ENCODE data around the gene CTPS1. TPM values are rescaled to one million over a fixed set of nuclear protein-coding genes. Genes with fewer than 3 reads are reported as not detected.

The CTPS1 gene
- total RNA-seq, 1 experiment from 2014 or later: 66.4 TPM

GRCh38 chr1:41020109-41020576, 40.6 kb downstream of the CTPS1 start:
- DNase-seq (ENCODE audit: low read depth, low spot score) (no peak), ATAC-seq (no peak)
- Histone ChIP-seq H2AFZ (ENCODE audit: low read depth, low read length, poor library complexity, severe bottlenecking) (no peak overlapping the region), H3K36me3 (ENCODE audit: control insufficient read depth in 1 of 2, insufficient read depth in 2 of 2, low read length in 2 of 2) (peaks cover 5 to 23% of the 10 kb centered on the region in 2 experiments; a peak in 3 of 4 replicates), H3K9me3 (ENCODE audit: control insufficient read depth in 1 of 2, insufficient read depth in 1 of 2, low read depth in 1 of 2, low read length in 2 of 2) (no peaks in the 10 kb centered on the region), H3K4me3 (replicated peaks in 1 of 2; ENCODE audit: low read depth in 1 of 2, low read length in 2 of 2) (no peak overlapping the region), H4K20me1 (ENCODE audit: insufficient read depth) (no peaks in the 10 kb centered on the region), H3K4me2 (ENCODE audit: low read length) (no peak overlapping the region), H3K27ac (ENCODE audit: low read depth, low read length) (no peak overlapping the region), H3K9ac (ENCODE audit: low read length) (no peak overlapping the region), H3K27me3 (ENCODE audit: insufficient read depth, low read length) (no peaks in the 10 kb centered on the region), H3K79me2 (ENCODE audit: insufficient read depth, low read length) (no peaks in the 10 kb centered on the region), H3K4me1 (ENCODE audit: control insufficient read depth in 1 of 2, insufficient read depth in 2 of 2, low read length in 2 of 2) (no peaks in the 10 kb centered on the region), H3K9me2 (ENCODE audit: insufficient read depth) (no peaks in the 10 kb centered on the region)
- TF ChIP-seq EZH2phosphoT487 (IDR thresholded peaks at IDR 0.05; ENCODE audit: borderline replicate concordance) (no peak), EZH2 (IDR thresholded peaks at IDR 0.05) (no peak), SP1 (IDR thresholded peaks at IDR 0.05; ENCODE audit: low read depth) (no peak), EGR1 (IDR thresholded peaks at IDR 0.05; ENCODE audit: low read depth) (no peak), ZFX (IDR thresholded peaks at IDR 0.05) (no peak), CEBPB (IDR thresholded peaks at IDR 0.05; ENCODE audit: low read depth) (no peak), FOSL1 (IDR thresholded peaks at IDR 0.05; ENCODE audit: low read depth) (no peak), RAD21 (IDR thresholded peaks at IDR 0.05; ENCODE audit: low read depth) (no peak), CBX3 (IDR thresholded peaks at IDR 0.05; ENCODE audit: low read depth) (no peak)
- intact Hi-C loops (cut with micrococcal nuclease): no loop called here
- ChIA-PET POLR2A (no interaction called here), CTCF (no interaction called here), RAD21 (ENCODE audit: low non-redundant PET in 1 of 2, low total read pairs in 2 of 2, uncharacterized antibody in 2 of 2, unreplicated experiment in 2 of 2) (no interaction called here)
- no TSS peak for BruUV-seq (replicated peaks)

- no TSS peak for BruUV-seq (replicated peaks)
- DNase-seq (ENCODE audit: low read depth, low spot score) (no peak), ATAC-seq (peak; percentile 4; the same call in 1 of the 2 replicates)
- Histone ChIP-seq H3K27ac (ENCODE audit: low read depth, low read length) (no peak overlapping the region), H3K36me3 (ENCODE audit: control insufficient read depth in 1 of 2, insufficient read depth in 2 of 2, low read length in 2 of 2) (peaks cover 5 to 20% of the 10 kb centered on the region in 2 experiments; a peak in 3 of 4 replicates), H2AFZ (ENCODE audit: low read depth, low read length, poor library complexity, severe bottlenecking) (no peak overlapping the region), H3K9ac (ENCODE audit: low read length) (no peak overlapping the region), H3K4me2 (ENCODE audit: low read length) (no peak overlapping the region), H3K9me2 (ENCODE audit: insufficient read depth) (no peaks in the 10 kb centered on the region), H3K79me2 (ENCODE audit: insufficient read depth, low read length) (no peaks in the 10 kb centered on the region), H3K4me1 (ENCODE audit: control insufficient read depth in 1 of 2, insufficient read depth in 2 of 2, low read length in 2 of 2) (no peaks in the 10 kb centered on the region), H3K4me3 (replicated peaks in 1 of 2; ENCODE audit: low read depth in 1 of 2, low read length in 2 of 2) (no peak overlapping the region), H4K20me1 (ENCODE audit: insufficient read depth) (no peaks in the 10 kb centered on the region), H3K27me3 (ENCODE audit: insufficient read depth, low read length) (no peaks in the 10 kb centered on the region), H3K9me3 (ENCODE audit: control insufficient read depth in 1 of 2, insufficient read depth in 1 of 2, low read depth in 1 of 2, low read length in 2 of 2) (no peaks in the 10 kb centered on the region)
- TF ChIP-seq CBX3 (IDR thresholded peaks at IDR 0.05; ENCODE audit: low read depth) (no peak), MAX (IDR thresholded peaks at IDR 0.05) (no peak), ZNF274 (IDR thresholded peaks at IDR 0.05; ENCODE audit: low read depth, low read length) (no peak), RAD21 (IDR thresholded peaks at IDR 0.05; ENCODE audit: low read depth) (no peak)
- TF ChIP-seq, protein P1, sequence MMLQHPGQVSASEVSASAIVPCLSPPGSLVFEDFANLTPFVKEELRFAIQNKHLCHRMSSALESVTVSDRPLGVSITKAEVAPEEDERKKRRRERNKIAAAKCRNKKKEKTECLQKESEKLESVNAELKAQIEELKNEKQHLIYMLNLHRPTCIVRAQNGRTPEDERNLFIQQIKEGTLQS (IDR thresholded peaks at IDR 0.05): no peak
- TF ChIP-seq, protein P2, sequence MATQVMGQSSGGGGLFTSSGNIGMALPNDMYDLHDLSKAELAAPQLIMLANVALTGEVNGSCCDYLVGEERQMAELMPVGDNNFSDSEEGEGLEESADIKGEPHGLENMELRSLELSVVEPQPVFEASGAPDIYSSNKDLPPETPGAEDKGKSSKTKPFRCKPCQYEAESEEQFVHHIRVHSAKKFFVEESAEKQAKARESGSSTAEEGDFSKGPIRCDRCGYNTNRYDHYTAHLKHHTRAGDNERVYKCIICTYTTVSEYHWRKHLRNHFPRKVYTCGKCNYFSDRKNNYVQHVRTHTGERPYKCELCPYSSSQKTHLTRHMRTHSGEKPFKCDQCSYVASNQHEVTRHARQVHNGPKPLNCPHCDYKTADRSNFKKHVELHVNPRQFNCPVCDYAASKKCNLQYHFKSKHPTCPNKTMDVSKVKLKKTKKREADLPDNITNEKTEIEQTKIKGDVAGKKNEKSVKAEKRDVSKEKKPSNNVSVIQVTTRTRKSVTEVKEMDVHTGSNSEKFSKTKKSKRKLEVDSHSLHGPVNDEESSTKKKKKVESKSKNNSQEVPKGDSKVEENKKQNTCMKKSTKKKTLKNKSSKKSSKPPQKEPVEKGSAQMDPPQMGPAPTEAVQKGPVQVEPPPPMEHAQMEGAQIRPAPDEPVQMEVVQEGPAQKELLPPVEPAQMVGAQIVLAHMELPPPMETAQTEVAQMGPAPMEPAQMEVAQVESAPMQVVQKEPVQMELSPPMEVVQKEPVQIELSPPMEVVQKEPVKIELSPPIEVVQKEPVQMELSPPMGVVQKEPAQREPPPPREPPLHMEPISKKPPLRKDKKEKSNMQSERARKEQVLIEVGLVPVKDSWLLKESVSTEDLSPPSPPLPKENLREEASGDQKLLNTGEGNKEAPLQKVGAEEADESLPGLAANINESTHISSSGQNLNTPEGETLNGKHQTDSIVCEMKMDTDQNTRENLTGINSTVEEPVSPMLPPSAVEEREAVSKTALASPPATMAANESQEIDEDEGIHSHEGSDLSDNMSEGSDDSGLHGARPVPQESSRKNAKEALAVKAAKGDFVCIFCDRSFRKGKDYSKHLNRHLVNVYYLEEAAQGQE (IDR thresholded peaks at IDR 0.05; ENCODE audit: low read depth): no peak
- RAD21 ChIA-PET (ENCODE audit: low non-redundant PET in 1 of 2, low total read pairs in 2 of 2, uncharacterized antibody in 2 of 2, unreplicated experiment in 2 of 2): no interaction called here
- POLR2A ChIA-PET: no interaction called here
- intact Hi-C loops (cut with micrococcal nuclease): no loop called here
- CTCF ChIA-PET: no interaction called here
These were observed 41.2 kb downstream of the CTPS1 start for GRCh38 chr1:41020654-41021053.
